ENCODE results near the gene TRIM69. TPM values are rescaled to one million over a fixed set of nuclear protein-coding genes. Genes with fewer than 3 reads are reported as not detected.

Gene TRIM69
- total and polyA plus RNA-seq, 2 of the 4 experiments (the other 2 are of a cell fraction): 5.3 to 7.7 TPM

DNA sequence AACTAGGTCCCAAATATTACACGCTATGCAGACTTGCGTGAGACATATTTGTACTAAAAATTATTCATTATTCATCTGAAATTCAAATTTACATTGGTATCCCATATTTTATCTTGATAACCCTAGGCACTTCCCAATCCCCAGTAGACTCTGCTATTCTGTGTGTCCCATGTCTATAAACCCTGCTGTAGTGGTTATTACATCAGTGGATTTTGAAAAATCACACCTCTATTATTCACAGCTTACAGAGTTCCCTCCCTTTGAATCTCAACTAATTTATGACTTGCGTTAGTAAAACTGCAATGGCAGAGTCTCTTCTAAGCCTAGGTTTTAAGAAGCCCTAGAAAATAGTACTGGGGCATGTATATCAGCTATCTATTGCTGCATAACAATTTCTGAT is 54.3 kb downstream of the TRIM69 start:
- H3K9me3 ChIP-seq (ENCODE audit: control insufficient read depth, insufficient read depth, low read length): no peaks in the 10 kb centered on the region
- dilution Hi-C loops (cut with HindIII; ENCODE audit: low sequenced_read_pairs, unreplicated experiment) (no loop called here), in situ Hi-C loops (cut with MboI; ENCODE audit: low sequenced_read_pairs) (no loop called here), intact Hi-C loops (cut with micrococcal nuclease) (no loop called here)
- no peak overlapping the region for H4K5ac ChIP-seq (ENCODE audit: low read depth, low read length)
- H4K91ac ChIP-seq (ENCODE audit: insufficient read depth, low read depth, low read length): no peak overlapping the region
- no peak overlapping the region for H2BK5ac ChIP-seq (ENCODE audit: low read depth, low read length, poor library complexity, severe bottlenecking)
- H3K4me1 ChIP-seq (ENCODE audit: control insufficient read depth, insufficient read depth, low read length): no peaks in the 10 kb centered on the region
- H3K79me1 ChIP-seq (ENCODE audit: low read depth in 1 of 2, low read length in 2 of 2): no peaks in the 10 kb centered on the region
- peaks cover 21% of the 10 kb centered on the region for H3K27me3 ChIP-seq (ENCODE audit: control insufficient read depth, insufficient read depth, low read length)
- no peak overlapping the region for H3K27ac ChIP-seq (ENCODE audit: insufficient read depth, low read length)
- no peak overlapping the region for H3K9ac ChIP-seq (ENCODE audit: low read depth, low read length)
- no peak for DNase-seq
- no peak overlapping the region for H2AK9ac ChIP-seq (replicated peaks; ENCODE audit: low read depth, low read length, poor library complexity)
- CTCF ChIA-PET: no interaction called here
- no peak overlapping the region for H2AK5ac ChIP-seq (ENCODE audit: low read depth, low read length)
- no peak overlapping the region for H3K4me2 ChIP-seq (ENCODE audit: low read depth, low read length)
- H3K9me1 ChIP-seq (ENCODE audit: insufficient read depth, low read length): no peaks in the 10 kb centered on the region
- H3K23ac ChIP-seq (ENCODE audit: low read depth, low read length): no peak overlapping the region
- no peak overlapping the region for H2BK15ac ChIP-seq (ENCODE audit: low read depth, low read length)
- H3K36me3 ChIP-seq (ENCODE audit: control insufficient read depth, insufficient read depth, low read length): no peaks in the 10 kb centered on the region
- H2AFZ ChIP-seq (replicated peaks; ENCODE audit: low read length, poor library complexity): no peak overlapping the region
- H3K4me3 ChIP-seq (ENCODE audit: insufficient read depth, low read depth, low read length): no peak overlapping the region
- no peak for ATAC-seq (ENCODE audit: low read depth)
- no peak overlapping the region for H4K8ac ChIP-seq (ENCODE audit: low read depth in 2 of 2, low read length in 2 of 2)
- POLR2A ChIA-PET (ENCODE audit: unreplicated experiment): no interaction called here
- H3K4ac ChIP-seq (ENCODE audit: low read depth, low read length): no peak overlapping the region
- H2BK20ac ChIP-seq (ENCODE audit: low read depth, low read length): no peak overlapping the region
- no peaks in the 10 kb centered on the region for H4K20me1 ChIP-seq (ENCODE audit: insufficient read depth, low read length)
- no peak overlapping the region for H3K18ac ChIP-seq (ENCODE audit: low read depth, low read length)
- no peak overlapping the region for H3K14ac ChIP-seq (replicated peaks; ENCODE audit: low read depth, low read length)
- no TSS peak for BruUV-seq (replicated peaks)
- TF ChIP-seq MAZ (IDR thresholded peaks at IDR 0.05; ENCODE audit: borderline replicate concordance, low read depth, low read length): no peak
- no peak for TF ChIP-seq RCOR1 (IDR thresholded peaks at IDR 0.05; ENCODE audit: insufficient replicate concordance, low read length)
- no peak for TF ChIP-seq POLR2A (IDR thresholded peaks at IDR 0.05; ENCODE audit: low read depth, low read length)
- TF ChIP-seq MAFK (IDR thresholded peaks at IDR 0.05; ENCODE audit: low read depth, low read length): no peak
- TF ChIP-seq, protein P1, sequence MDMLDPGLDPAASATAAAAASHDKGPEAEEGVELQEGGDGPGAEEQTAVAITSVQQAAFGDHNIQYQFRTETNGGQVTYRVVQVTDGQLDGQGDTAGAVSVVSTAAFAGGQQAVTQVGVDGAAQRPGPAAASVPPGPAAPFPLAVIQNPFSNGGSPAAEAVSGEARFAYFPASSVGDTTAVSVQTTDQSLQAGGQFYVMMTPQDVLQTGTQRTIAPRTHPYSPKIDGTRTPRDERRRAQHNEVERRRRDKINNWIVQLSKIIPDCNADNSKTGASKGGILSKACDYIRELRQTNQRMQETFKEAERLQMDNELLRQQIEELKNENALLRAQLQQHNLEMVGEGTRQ (IDR thresholded peaks at IDR 0.05; ENCODE audit: low read depth, low read length): no peak
- no peak for TF ChIP-seq RFX5 (IDR thresholded peaks at IDR 0.05; ENCODE audit: low read depth, low read length)
- no peak for TF ChIP-seq CHD1 (IDR thresholded peaks at IDR 0.05; ENCODE audit: low read depth, low read length)
- TF ChIP-seq NFE2L2 (IDR thresholded peaks at IDR 0.05; ENCODE audit: low read depth, low read length): no peak
- no peak for TF ChIP-seq FOS (IDR thresholded peaks at IDR 0.05; ENCODE audit: low read depth, low read length)
- no peak for TF ChIP-seq MXI1 (IDR thresholded peaks at IDR 0.05; ENCODE audit: borderline replicate concordance, low read depth, low read length)
- no peak for TF ChIP-seq SMC3 (IDR thresholded peaks at IDR 0.05; ENCODE audit: low read depth, low read length)
- no peak for TF ChIP-seq RAD21 (IDR thresholded peaks at IDR 0.05; ENCODE audit: low read length)
- TF ChIP-seq, protein P2, sequence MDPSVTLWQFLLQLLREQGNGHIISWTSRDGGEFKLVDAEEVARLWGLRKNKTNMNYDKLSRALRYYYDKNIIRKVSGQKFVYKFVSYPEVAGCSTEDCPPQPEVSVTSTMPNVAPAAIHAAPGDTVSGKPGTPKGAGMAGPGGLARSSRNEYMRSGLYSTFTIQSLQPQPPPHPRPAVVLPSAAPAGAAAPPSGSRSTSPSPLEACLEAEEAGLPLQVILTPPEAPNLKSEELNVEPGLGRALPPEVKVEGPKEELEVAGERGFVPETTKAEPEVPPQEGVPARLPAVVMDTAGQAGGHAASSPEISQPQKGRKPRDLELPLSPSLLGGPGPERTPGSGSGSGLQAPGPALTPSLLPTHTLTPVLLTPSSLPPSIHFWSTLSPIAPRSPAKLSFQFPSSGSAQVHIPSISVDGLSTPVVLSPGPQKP (IDR thresholded peaks at IDR 0.05; ENCODE audit: borderline replicate concordance, low read depth, low read length): no peak
- no peak for TF ChIP-seq CEBPB (IDR thresholded peaks at IDR 0.05; ENCODE audit: low read depth, low read length)
- TF ChIP-seq, protein P3, sequence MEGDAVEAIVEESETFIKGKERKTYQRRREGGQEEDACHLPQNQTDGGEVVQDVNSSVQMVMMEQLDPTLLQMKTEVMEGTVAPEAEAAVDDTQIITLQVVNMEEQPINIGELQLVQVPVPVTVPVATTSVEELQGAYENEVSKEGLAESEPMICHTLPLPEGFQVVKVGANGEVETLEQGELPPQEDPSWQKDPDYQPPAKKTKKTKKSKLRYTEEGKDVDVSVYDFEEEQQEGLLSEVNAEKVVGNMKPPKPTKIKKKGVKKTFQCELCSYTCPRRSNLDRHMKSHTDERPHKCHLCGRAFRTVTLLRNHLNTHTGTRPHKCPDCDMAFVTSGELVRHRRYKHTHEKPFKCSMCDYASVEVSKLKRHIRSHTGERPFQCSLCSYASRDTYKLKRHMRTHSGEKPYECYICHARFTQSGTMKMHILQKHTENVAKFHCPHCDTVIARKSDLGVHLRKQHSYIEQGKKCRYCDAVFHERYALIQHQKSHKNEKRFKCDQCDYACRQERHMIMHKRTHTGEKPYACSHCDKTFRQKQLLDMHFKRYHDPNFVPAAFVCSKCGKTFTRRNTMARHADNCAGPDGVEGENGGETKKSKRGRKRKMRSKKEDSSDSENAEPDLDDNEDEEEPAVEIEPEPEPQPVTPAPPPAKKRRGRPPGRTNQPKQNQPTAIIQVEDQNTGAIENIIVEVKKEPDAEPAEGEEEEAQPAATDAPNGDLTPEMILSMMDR (conservative IDR thresholded peaks at IDR 0.05; ENCODE audit: low read depth, low read length): no peak
- no peak for TF ChIP-seq BHLHE40 (IDR thresholded peaks at IDR 0.05; ENCODE audit: low read depth, low read length)
- H3K56ac ChIP-seq (ENCODE audit: extremely low read depth, insufficient read depth, low read length): no peak overlapping the region
- H2BK120ac ChIP-seq (ENCODE audit: low read depth, low read length): no peak overlapping the region
- WGBS, 2 experiments (ENCODE audit: extremely low coverage in 2 of 2, insufficient read length in 1 of 2): no CpG with 5 or more reads among the region's 3 CpGs

Measured in IMR-90 (cell line).